ENCODE results near the gene RMND5A. TPM values are rescaled to one million over a fixed set of nuclear protein-coding genes. Genes with fewer than 3 reads are reported as not detected.

RMND5A gene
- total and polyA plus RNA-seq, 9 donors, result 26.5 to 41.3 (median 32.9) TPM

DNA sequence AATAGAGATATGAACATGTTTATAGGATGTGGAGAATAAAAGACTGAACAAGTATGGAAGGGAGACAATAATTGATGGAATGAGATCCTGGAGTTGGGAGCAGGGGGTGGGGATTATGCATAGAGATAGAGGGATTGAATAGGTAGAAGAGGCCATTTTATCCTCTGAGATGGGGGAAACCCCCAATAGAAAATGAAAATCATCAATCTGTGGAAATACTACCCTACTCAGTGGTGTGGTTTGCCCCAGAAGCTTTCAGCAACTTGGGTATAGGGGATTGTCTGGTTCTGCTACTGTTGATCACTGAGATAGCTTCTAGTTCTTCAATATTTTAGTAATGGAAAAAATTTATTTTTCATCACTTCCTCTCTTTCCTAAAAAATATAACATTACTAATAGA lies 41.1 kb upstream of the RMND5A start:
- Histone ChIP-seq H3K36me3 (ENCODE audit: control insufficient read depth, insufficient read depth, low read length) (no peaks in the 10 kb centered on the region), H3K27ac (ENCODE audit: low read length) (no peak overlapping the region), H3K27me3 (ENCODE audit: control insufficient read depth, insufficient read depth, low read length) (no peaks in the 10 kb centered on the region), H3K9me3 (replicated peaks; ENCODE audit: control insufficient read depth, low read depth, low read length) (no peaks in the 10 kb centered on the region), H3K4me3 (ENCODE audit: low read length) (no peak overlapping the region), H3K4me1 (ENCODE audit: control insufficient read depth, insufficient read depth, low read length) (no peaks in the 10 kb centered on the region)
- DNase-seq, result no peak

DNA sequence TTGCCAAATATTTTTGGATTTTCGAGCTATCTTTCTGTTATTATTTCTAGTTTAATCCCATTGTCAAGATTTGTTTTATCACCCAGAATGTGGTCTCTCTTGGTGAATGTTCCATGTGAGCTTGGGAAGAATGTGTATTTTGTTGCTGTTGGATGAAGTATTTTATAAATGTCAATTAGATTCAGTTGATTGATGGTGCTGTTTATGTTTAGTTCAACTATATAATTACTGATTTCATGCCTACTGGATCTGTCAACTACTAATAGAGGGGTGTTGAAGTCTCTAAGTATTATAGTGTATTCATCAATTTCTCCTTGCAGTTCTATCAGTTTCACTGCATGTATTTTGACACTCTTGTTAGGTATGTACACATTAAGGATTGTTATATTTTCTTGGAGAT lies 34.7 kb upstream of the RMND5A start:
- Histone ChIP-seq H3K27ac (ENCODE audit: low read length) (no peak overlapping the region), H3K4me1 (ENCODE audit: control insufficient read depth, insufficient read depth, low read length) (no peaks in the 10 kb centered on the region), H3K27me3 (ENCODE audit: control insufficient read depth, insufficient read depth, low read length) (no peaks in the 10 kb centered on the region), H3K9me3 (replicated peaks; ENCODE audit: control insufficient read depth, low read depth, low read length) (no peaks in the 10 kb centered on the region), H3K36me3 (ENCODE audit: control insufficient read depth, insufficient read depth, low read length) (no peaks in the 10 kb centered on the region), H3K4me3 (ENCODE audit: low read length) (no peak overlapping the region)
- no peak for DNase-seq
- no CpG with 5 or more reads among the region's 1 CpG for WGBS (ENCODE audit: insufficient coverage)

DNA sequence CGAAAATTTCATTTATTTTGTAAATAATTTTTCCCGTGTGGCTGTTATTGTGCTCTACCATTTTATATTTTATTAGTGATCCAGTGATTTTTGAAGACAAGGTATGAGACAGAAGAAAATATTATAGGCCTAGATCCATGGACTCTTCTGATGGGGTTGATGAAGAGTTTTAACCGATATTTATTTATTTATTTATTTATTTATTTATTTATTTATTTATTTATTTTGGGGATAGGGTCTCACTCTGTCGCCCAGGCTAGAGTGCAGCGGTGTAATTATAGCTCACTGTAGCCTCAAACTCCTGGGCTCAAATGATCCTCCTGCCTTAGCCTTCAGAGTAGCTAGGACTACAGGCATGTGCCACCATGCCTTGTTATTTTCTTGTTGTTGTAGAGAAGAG lies 33.6 kb upstream of the RMND5A start:
- no peaks in the 10 kb centered on the region for H3K4me1 ChIP-seq (ENCODE audit: control insufficient read depth, insufficient read depth, low read length)
- no peak for DNase-seq
- H3K4me3 ChIP-seq (ENCODE audit: low read length), result no peak overlapping the region
- H3K27ac ChIP-seq (ENCODE audit: low read length), result no peak overlapping the region
- WGBS (ENCODE audit: insufficient coverage), result no CpG with 5 or more reads among the region's 5 CpGs
- H3K27me3 ChIP-seq (ENCODE audit: control insufficient read depth, insufficient read depth, low read length), result no peaks in the 10 kb centered on the region
- no peaks in the 10 kb centered on the region for H3K36me3 ChIP-seq (ENCODE audit: control insufficient read depth, insufficient read depth, low read length)
- H3K9me3 ChIP-seq (replicated peaks; ENCODE audit: control insufficient read depth, low read depth, low read length), result no peaks in the 10 kb centered on the region

- Histone ChIP-seq H3K27ac (ENCODE audit: low read length) (no peak overlapping the region), H3K27me3 (ENCODE audit: control insufficient read depth, insufficient read depth, low read length) (no peaks in the 10 kb centered on the region), H3K9me3 (replicated peaks; ENCODE audit: control insufficient read depth, low read depth, low read length) (no peaks in the 10 kb centered on the region), H3K4me1 (ENCODE audit: control insufficient read depth, insufficient read depth, low read length) (no peaks in the 10 kb centered on the region), H3K4me3 (ENCODE audit: low read length) (no peak overlapping the region), H3K36me3 (ENCODE audit: control insufficient read depth, insufficient read depth, low read length) (no peaks in the 10 kb centered on the region)
- DNase-seq, result no peak
- no CpG with 5 or more reads among the region's 2 CpGs for WGBS (ENCODE audit: insufficient coverage)
Observed at GRCh38 chr2:86686905-86687304, 33.2 kb upstream of the RMND5A start.

GRCh38 chr2:86695053-86695691 lies 24.9 kb upstream of the RMND5A start:
- no peaks in the 10 kb centered on the region for H3K4me1 ChIP-seq (ENCODE audit: control insufficient read depth, insufficient read depth, low read length)
- H3K4me3 ChIP-seq (ENCODE audit: low read length), result no peak overlapping the region
- no peak for DNase-seq
- 67% methylated on average over 1 of the region's 9 CpGs for WGBS (ENCODE audit: insufficient coverage)
- no peaks in the 10 kb centered on the region for H3K36me3 ChIP-seq (ENCODE audit: control insufficient read depth, insufficient read depth, low read length)
- peaks cover 2% of the 10 kb centered on the region for H3K9me3 ChIP-seq (replicated peaks; ENCODE audit: control insufficient read depth, low read depth, low read length)
- H3K27me3 ChIP-seq (ENCODE audit: control insufficient read depth, insufficient read depth, low read length), result no peaks in the 10 kb centered on the region
- no peak overlapping the region for H3K27ac ChIP-seq (ENCODE audit: low read length)

DNA sequence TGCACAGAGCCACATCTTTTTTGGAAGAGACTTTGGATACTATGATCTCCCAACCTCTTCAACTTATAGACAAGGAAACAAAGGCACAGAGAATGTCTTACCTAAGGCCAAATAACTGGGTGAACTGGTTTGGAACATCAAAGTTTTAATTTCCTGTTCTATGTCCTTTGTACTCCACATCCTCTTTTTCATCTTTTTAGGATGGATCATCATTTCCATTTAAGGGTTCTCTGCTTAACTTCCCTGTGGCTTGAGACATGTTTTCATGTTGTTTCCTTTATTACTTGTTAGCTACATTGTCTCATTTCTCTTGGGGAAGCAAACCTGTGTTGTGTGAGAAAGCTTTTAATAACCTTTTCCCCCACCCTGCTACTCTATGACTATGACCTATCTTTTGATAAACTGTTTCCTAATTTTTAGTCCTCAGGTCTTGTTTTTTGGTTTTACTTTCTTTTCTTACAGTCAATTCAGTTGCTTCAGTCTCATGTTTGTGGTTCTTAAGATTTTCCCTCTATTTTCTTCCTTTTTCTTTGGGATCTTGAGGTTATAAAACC lies 22.5 kb upstream of the RMND5A start:
- Histone ChIP-seq H3K27ac (ENCODE audit: low read length) (no peak overlapping the region), H3K27me3 (ENCODE audit: control insufficient read depth, insufficient read depth, low read length) (no peaks in the 10 kb centered on the region), H3K36me3 (ENCODE audit: control insufficient read depth, insufficient read depth, low read length) (no peaks in the 10 kb centered on the region), H3K4me1 (ENCODE audit: control insufficient read depth, insufficient read depth, low read length) (no peaks in the 10 kb centered on the region), H3K9me3 (replicated peaks; ENCODE audit: control insufficient read depth, low read depth, low read length) (peaks cover 1% of the 10 kb centered on the region), H3K4me3 (ENCODE audit: low read length) (no peak overlapping the region)
- DNase-seq, result no peak

- WGBS (ENCODE audit: insufficient coverage), result no CpG with 5 or more reads among the region's 1 CpG
- DNase-seq, result peak; percentile 80
- H3K4me1 ChIP-seq (ENCODE audit: control insufficient read depth, insufficient read depth, low read length), result peaks cover 5% of the 10 kb centered on the region
- no peaks in the 10 kb centered on the region for H3K9me3 ChIP-seq (replicated peaks; ENCODE audit: control insufficient read depth, low read depth, low read length)
- H3K4me3 ChIP-seq (ENCODE audit: low read length), result no peak overlapping the region
- H3K27me3 ChIP-seq (ENCODE audit: control insufficient read depth, insufficient read depth, low read length), result no peaks in the 10 kb centered on the region
- H3K27ac ChIP-seq (ENCODE audit: low read length), result no peak overlapping the region
- no peaks in the 10 kb centered on the region for H3K36me3 ChIP-seq (ENCODE audit: control insufficient read depth, insufficient read depth, low read length)
Observed at GRCh38 chr2:86700690-86701089, 19.4 kb upstream of the RMND5A start.

DNA sequence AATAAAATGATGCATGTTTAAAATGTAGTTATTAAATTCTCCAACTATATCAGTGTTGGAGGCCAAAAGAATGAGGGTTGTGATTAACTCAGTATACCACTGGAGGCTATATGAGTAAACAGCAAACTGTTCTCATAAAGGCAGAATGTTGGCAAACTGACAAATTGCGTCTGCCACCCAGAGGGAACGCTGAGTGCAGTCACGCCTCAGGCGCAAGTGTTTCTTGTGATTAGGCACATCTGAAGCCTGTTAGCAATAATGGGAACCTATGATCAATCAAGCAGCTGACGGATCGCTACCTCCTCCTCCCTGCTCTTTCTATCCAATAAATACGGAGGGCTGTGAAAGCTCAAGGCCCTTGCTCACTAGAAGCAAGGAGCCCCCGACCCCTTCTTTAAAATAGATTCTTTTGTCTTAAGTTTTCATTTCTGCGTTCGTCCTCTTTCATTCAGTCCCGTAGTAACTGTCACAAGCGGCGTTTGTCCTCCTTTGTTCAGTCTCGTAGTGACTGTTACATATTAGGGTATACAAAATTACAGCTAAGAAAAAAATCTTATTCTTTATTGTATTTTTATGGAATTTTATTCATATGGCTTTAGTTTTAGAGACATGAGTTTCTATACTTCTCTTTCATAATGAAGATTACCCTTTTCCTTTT lies 16.3 kb upstream of the RMND5A start:
- no peaks in the 10 kb centered on the region for H3K36me3 ChIP-seq (ENCODE audit: control insufficient read depth, insufficient read depth, low read length)
- no peak overlapping the region for H3K27ac ChIP-seq (ENCODE audit: low read length)
- no peaks in the 10 kb centered on the region for H3K27me3 ChIP-seq (ENCODE audit: control insufficient read depth, insufficient read depth, low read length)
- H3K4me3 ChIP-seq (ENCODE audit: low read length), result no peak overlapping the region
- DNase-seq, result peak; percentile 52
- peaks cover 5% of the 10 kb centered on the region for H3K4me1 ChIP-seq (ENCODE audit: control insufficient read depth, insufficient read depth, low read length)
- H3K9me3 ChIP-seq (replicated peaks; ENCODE audit: control insufficient read depth, low read depth, low read length), result no peaks in the 10 kb centered on the region
- 9% methylated on average over 6 of the region's 14 CpGs for WGBS (ENCODE audit: insufficient coverage)

GRCh38 chr2:86704459-86704971 lies 15.6 kb upstream of the RMND5A start:
- no peaks in the 10 kb centered on the region for H3K27me3 ChIP-seq (ENCODE audit: control insufficient read depth, insufficient read depth, low read length)
- 20% methylated on average over 2 of the region's 4 CpGs for whole genome bisulfite sequencing (ENCODE audit: insufficient coverage)
- H3K4me3 ChIP-seq (ENCODE audit: low read length), result no peak overlapping the region
- DNase-seq, result peak; percentile 32
- H3K4me1 ChIP-seq (ENCODE audit: control insufficient read depth, insufficient read depth, low read length), result peaks cover 5% of the 10 kb centered on the region
- no peak overlapping the region for H3K27ac ChIP-seq (ENCODE audit: low read length)
- H3K9me3 ChIP-seq (replicated peaks; ENCODE audit: control insufficient read depth, low read depth, low read length), result no peaks in the 10 kb centered on the region
- no peaks in the 10 kb centered on the region for H3K36me3 ChIP-seq (ENCODE audit: control insufficient read depth, insufficient read depth, low read length)

DNA sequence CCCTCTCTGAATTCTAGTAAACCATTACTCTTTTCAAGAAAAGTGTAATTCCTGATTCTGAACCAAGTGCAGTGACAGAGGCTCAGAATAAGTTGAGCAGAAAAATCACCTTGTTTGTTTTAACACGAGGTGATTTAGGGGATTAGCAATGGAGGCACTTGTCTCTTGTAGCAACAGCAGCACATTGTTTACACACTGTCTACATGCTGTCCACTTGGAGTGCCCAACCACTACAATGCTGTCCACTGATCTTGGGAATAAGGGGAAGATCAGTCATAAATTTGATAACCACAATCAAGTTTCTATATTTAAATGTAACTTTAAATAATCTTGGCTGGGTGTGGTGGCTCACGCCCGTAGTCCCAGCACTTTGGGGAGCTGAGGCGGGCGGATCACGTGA lies 13.9 kb upstream of the RMND5A start:
- Histone ChIP-seq H3K9me3 (replicated peaks; ENCODE audit: control insufficient read depth, low read depth, low read length) (no peaks in the 10 kb centered on the region), H3K36me3 (ENCODE audit: control insufficient read depth, insufficient read depth, low read length) (no peaks in the 10 kb centered on the region), H3K27me3 (ENCODE audit: control insufficient read depth, insufficient read depth, low read length) (no peaks in the 10 kb centered on the region), H3K27ac (ENCODE audit: low read length) (no peak overlapping the region), H3K4me1 (ENCODE audit: control insufficient read depth, insufficient read depth, low read length) (peaks cover 5% of the 10 kb centered on the region), H3K4me3 (ENCODE audit: low read length) (no peak overlapping the region)
- DNase-seq, result no peak
- WGBS (ENCODE audit: insufficient coverage), result 33% methylated on average over 1 of the region's 6 CpGs

Measured in muscle of leg (tissue), 11 donors.